ENCODE data around the gene GRAMD1B. TPM values are rescaled to one million over a fixed set of nuclear protein-coding genes. Genes with fewer than 3 reads are reported as not detected.

GRAMD1B gene
- total RNA-seq, 6 donors from 2014 or later: 5.8 to 132 (median 10.1) TPM

- TF ChIP-seq POLR2AphosphoS5 (IDR thresholded peaks at IDR 0.05): no peak
- TF ChIP-seq EP300 (IDR thresholded peaks at IDR 0.05): no peak
- TF ChIP-seq CTCF (IDR thresholded peaks at IDR 0.05): no peak
- TF ChIP-seq POLR2A (IDR thresholded peaks at IDR 0.05): no peak
- 67 to 70% methylated on average over 8 of the region's 8 CpGs for WGBS, 2 donors
- Histone ChIP-seq H3K9me3 (no peaks in the 10 kb centered on the region), H3K4me1 (no peaks in the 10 kb centered on the region), H3K27ac (no peak overlapping the region), H3K4me3 (no peak overlapping the region), H3K36me3 (no peaks in the 10 kb centered on the region), H3K27me3 (no peaks in the 10 kb centered on the region)
- ATAC-seq (ENCODE audit: low FRiP score in 2 of 2) (no peak), DNase-seq (no peak)
Observed at GRCh38 chr11:123484448-123484847, 54.4 kb downstream of the GRAMD1B start.

GRCh38 chr11:123487157-123487744 lies 57.2 kb downstream of the GRAMD1B start:
- no peaks in the 10 kb centered on the region for H3K27me3 ChIP-seq
- ATAC-seq (ENCODE audit: low FRiP score in 2 of 2) (no peak), DNase-seq (no peak)
- no peak overlapping the region for H3K4me3 ChIP-seq
- WGBS, 2 donors: 72 to 78% methylated on average over 8 of the region's 8 CpGs
- no peaks in the 10 kb centered on the region for H3K4me1 ChIP-seq
- H3K36me3 ChIP-seq: no peaks in the 10 kb centered on the region
- no peaks in the 10 kb centered on the region for H3K9me3 ChIP-seq
- TF ChIP-seq POLR2AphosphoS5 (IDR thresholded peaks at IDR 0.05): no peak
- TF ChIP-seq POLR2A (IDR thresholded peaks at IDR 0.05): no peak
- no peak for TF ChIP-seq CTCF (IDR thresholded peaks at IDR 0.05)
- no peak for TF ChIP-seq EP300 (IDR thresholded peaks at IDR 0.05)
- H3K27ac ChIP-seq: no peak overlapping the region

GRCh38 chr11:123490527-123490926 lies 60.5 kb downstream of the GRAMD1B start:
- no peaks in the 10 kb centered on the region for H3K36me3 ChIP-seq
- no peaks in the 10 kb centered on the region for H3K27me3 ChIP-seq
- H3K27ac ChIP-seq: no peak overlapping the region
- ATAC-seq (ENCODE audit: low FRiP score in 2 of 2) (no peak), DNase-seq (no peak)
- TF ChIP-seq CTCF (IDR thresholded peaks at IDR 0.05): no peak
- no peak for TF ChIP-seq POLR2AphosphoS5 (IDR thresholded peaks at IDR 0.05)
- no peak for TF ChIP-seq POLR2A (IDR thresholded peaks at IDR 0.05)
- no peak for TF ChIP-seq EP300 (IDR thresholded peaks at IDR 0.05)
- no peaks in the 10 kb centered on the region for H3K4me1 ChIP-seq
- 93 to 97% methylated on average over 2 of the region's 2 CpGs for WGBS, 2 donors
- no peaks in the 10 kb centered on the region for H3K9me3 ChIP-seq
- no peak overlapping the region for H3K4me3 ChIP-seq

GRCh38 chr11:123491241-123491640 lies 61.2 kb downstream of the GRAMD1B start:
- Histone ChIP-seq H3K27me3 (no peaks in the 10 kb centered on the region), H3K36me3 (no peaks in the 10 kb centered on the region), H3K4me3 (no peak overlapping the region), H3K9me3 (no peaks in the 10 kb centered on the region), H3K27ac (no peak overlapping the region), H3K4me1 (no peaks in the 10 kb centered on the region)
- DNase-seq (no peak), ATAC-seq (ENCODE audit: low FRiP score in 2 of 2) (no peak)
- TF ChIP-seq CTCF (IDR thresholded peaks at IDR 0.05) (no peak), POLR2AphosphoS5 (IDR thresholded peaks at IDR 0.05) (no peak), EP300 (IDR thresholded peaks at IDR 0.05) (no peak), POLR2A (IDR thresholded peaks at IDR 0.05) (no peak)
- WGBS, 2 donors: 94 to 96% methylated on average over 3 of the region's 3 CpGs

GRCh38 chr11:123493349-123494063 lies 63.4 kb downstream of the GRAMD1B start:
- Histone ChIP-seq H3K27ac (no peak overlapping the region), H3K9me3 (no peaks in the 10 kb centered on the region), H3K4me3 (no peak overlapping the region), H3K27me3 (no peaks in the 10 kb centered on the region), H3K4me1 (no peaks in the 10 kb centered on the region), H3K36me3 (no peaks in the 10 kb centered on the region)
- ATAC-seq (ENCODE audit: low FRiP score in 2 of 2): no peak
- TF ChIP-seq EP300 (IDR thresholded peaks at IDR 0.05) (no peak), POLR2A (IDR thresholded peaks at IDR 0.05) (no peak), POLR2AphosphoS5 (IDR thresholded peaks at IDR 0.05) (no peak), CTCF (IDR thresholded peaks at IDR 0.05) (no peak)
- 41 to 74% methylated on average over 3 to 5 of the region's 5 CpGs for WGBS, 2 donors
- DNase-seq: no peak
